Ishikawa (cell line): Measurements from ENCODE around the gene TMEM131.

ENCODE experiments used
- CEBPB ChIP-seq: IDR thresholded peaks from 2 replicates; pipeline ENCODE4 v1.6.1; 2012
- CREB1 ChIP-seq: IDR thresholded peaks from 2 replicates; pipeline ENCODE4 v1.6.1; 2012; ENCODE audit warnings: low read depth
- EGR1 ChIP-seq: IDR thresholded peaks from 2 replicates; pipeline ENCODE4 v1.6.1; 2012
- EP300 ChIP-seq: IDR thresholded peaks from 2 replicates; pipeline ENCODE4 v1.6.1; 2012; ENCODE audit warnings: borderline replicate concordance
- FOXM1 ChIP-seq: IDR thresholded peaks from 2 replicates; pipeline ENCODE4 v1.6.1; 2012; ENCODE audit warnings: low read depth, borderline replicate concordance
- NFIC ChIP-seq: IDR thresholded peaks from 2 replicates; pipeline ENCODE4 v1.6.1; 2012
- RAD21 ChIP-seq: IDR thresholded peaks from 2 replicates; pipeline ENCODE4 v1.6.1; 2012; ENCODE audit warnings: low read depth
- REST ChIP-seq: IDR thresholded peaks from 2 replicates; pipeline ENCODE4 v1.6.1; 2012; ENCODE audit warnings: low read depth, mild to moderate bottlenecking
- TAF1 ChIP-seq: IDR thresholded peaks from 2 replicates; pipeline ENCODE4 v1.6.1; 2012; ENCODE audit warnings: low read depth, mild to moderate bottlenecking
- TCF12 ChIP-seq: IDR thresholded peaks from 2 replicates; pipeline ENCODE4 v1.6.1; 2012; ENCODE audit warnings: low read depth
- TEAD4 ChIP-seq: IDR thresholded peaks from 2 replicates; pipeline ENCODE4 v1.6.1; 2012
- USF1 ChIP-seq: IDR thresholded peaks from 2 replicates; pipeline ENCODE4 v1.6.1; 2012
- YY1 ChIP-seq: IDR thresholded peaks from 2 replicates; pipeline ENCODE4 v1.6.1; 2012; ENCODE audit warnings: low read depth
- ZBTB7A ChIP-seq: IDR thresholded peaks from 2 replicates; pipeline ENCODE4 v1.6.1; 2012; ENCODE audit warnings: low read depth
- TF ChIP-seq, protein P1 (sequence below): IDR thresholded peaks from 2 replicates; pipeline ENCODE4 v1.6.1; 2012

TMEM131 gene

GRCh38 chr2:97754690-97755346 is 240.9 kb downstream of the TMEM131 start:
- TF ChIP-seq RAD21, result no peak
- no peak for TF ChIP-seq REST
- no peak for TF ChIP-seq YY1
- TF ChIP-seq TAF1, result no peak
- TF ChIP-seq TEAD4, result no peak
- TF ChIP-seq EGR1, result no peak
- no peak for TF ChIP-seq CREB1
- TF ChIP-seq NFIC, result no peak

DNA sequence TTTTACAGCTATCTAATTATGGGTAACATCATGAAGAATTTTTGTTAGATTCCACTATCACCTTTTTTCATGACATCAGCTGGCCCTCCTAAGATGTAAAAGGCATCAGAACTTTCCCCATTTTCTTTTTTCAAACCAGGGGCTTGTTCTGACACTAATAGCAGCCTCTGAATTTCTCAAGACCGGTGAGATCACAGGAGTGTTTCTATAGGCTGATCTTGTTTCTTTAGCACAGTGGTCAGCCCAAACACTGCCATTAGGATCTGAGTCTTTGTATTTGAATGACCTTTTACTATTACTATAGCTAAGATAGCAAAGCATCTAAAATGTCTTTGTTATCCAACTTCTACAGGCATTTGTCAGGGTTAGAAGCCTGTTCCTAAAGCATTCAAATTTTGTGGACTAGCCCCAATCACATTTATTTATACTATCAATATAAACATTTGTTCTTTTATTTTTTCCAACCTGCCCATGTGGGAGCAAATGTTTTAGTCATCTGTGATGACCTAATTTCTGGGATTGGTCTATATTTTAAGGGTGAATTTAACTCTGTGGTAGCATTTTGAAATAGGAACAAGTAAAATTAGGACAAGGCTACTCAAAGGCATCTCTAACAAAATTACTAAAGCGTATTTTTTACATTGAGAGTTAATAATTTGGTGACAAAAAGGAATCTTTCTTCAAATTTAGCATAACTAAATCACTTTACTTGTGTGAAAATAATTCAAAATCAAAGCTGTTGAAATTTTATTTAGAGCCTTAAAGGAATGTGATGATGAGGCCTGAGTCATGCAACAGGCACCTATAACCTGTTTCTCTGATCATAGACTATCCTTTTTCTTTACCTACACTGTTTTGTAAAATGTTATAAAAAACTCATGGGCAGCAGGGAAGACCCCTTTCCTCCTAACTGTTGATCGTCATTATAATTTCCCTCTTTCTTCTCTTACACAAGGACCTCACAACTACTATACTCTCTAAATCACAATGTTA is 243.1 kb downstream of the TMEM131 start:
- TF ChIP-seq TCF12, result no peak
- no peak for TF ChIP-seq USF1
- TF ChIP-seq FOXM1, result no peak
- TF ChIP-seq REST, result no peak
- no peak for TF ChIP-seq TAF1
- no peak for TF ChIP-seq CREB1
- TF ChIP-seq YY1, result no peak
- no peak for TF ChIP-seq RAD21
- TF ChIP-seq TEAD4, result no peak
- no peak for TF ChIP-seq EGR1
- TF ChIP-seq, protein P1, sequence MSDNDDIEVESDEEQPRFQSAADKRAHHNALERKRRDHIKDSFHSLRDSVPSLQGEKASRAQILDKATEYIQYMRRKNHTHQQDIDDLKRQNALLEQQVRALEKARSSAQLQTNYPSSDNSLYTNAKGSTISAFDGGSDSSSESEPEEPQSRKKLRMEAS, result no peak
- no peak for TF ChIP-seq EP300
- no peak for TF ChIP-seq NFIC
- TF ChIP-seq CEBPB, result no peak
- no peak for TF ChIP-seq ZBTB7A

- no peak for TF ChIP-seq CREB1
- no peak for TF ChIP-seq RAD21
- TF ChIP-seq FOXM1, result no peak
- no peak for TF ChIP-seq REST
- TF ChIP-seq CEBPB, result no peak
- TF ChIP-seq USF1, result no peak
- TF ChIP-seq TAF1, result no peak
- no peak for TF ChIP-seq TCF12
- TF ChIP-seq ZBTB7A, result no peak
- TF ChIP-seq NFIC, result no peak
- no peak for TF ChIP-seq YY1
- TF ChIP-seq, protein P1, result no peak
- TF ChIP-seq EGR1, result no peak
- no peak for TF ChIP-seq EP300
- TF ChIP-seq TEAD4, result no peak
Observed at GRCh38 chr2:97751752-97752151, 244.0 kb downstream of the TMEM131 start.

DNA sequence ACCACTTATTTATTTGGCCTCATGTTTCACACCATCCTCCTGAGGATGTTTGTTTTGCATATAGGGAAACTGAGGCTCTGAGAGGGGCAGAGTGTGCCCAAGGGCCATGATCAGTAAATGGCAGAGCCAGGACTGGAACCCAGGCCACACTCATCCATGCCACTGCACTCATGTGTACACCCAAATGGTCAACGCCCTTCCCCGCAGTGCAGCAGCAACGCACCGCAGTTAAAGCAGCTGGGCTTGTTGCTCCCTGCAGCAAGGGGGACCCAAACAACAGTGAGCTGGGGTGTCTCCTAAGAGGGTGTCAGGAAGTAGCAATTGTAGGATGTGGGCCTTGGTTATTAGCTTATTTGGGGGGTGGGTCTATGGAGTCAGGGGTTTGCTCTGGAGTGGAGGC is 245.7 kb downstream of the TMEM131 start:
- TF ChIP-seq YY1, result no peak
- no peak for TF ChIP-seq USF1
- TF ChIP-seq, protein P1, result no peak
- TF ChIP-seq EP300, result no peak
